HG03469 (cell line): Measurements from ENCODE around the gene PIK3AP1.
"Not testable (repeated sequence)": the region's sequence is repeated elsewhere in the genome, so short reads cannot be mapped to it uniquely, and the experiment has no call there.

ENCODE experiments used
- ATAC-seq: cut with Tn5 transposase; IDR thresholded peaks from one replicate; pipeline ENCODE4 v1.9.1; 2021; ENCODE audit warnings: mild to moderate bottlenecking, moderate library complexity, moderate number of reproducible peaks; ENCODE audit not compliant: unreplicated experiment

PIK3AP1 gene

DNA sequence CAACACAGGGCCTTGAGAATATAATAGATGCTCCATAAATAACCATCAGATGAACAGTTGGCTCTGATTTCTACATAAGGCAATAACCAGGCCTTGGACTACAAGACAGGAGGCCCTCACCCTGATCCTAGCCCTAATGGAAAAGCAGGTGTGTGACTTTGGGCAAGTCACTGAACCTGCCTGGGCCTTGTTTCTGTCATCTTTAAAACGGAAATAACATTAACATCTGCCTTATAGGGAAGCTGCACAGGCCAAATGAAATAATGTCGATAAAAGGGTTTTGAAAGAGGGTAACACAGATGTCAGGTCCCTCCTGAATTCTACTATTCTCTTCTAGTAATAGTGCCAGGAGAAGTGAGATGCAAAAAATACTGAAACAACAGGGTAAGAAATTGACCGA is 20.7 kb downstream of the PIK3AP1 start:
- no peak for ATAC-seq

DNA sequence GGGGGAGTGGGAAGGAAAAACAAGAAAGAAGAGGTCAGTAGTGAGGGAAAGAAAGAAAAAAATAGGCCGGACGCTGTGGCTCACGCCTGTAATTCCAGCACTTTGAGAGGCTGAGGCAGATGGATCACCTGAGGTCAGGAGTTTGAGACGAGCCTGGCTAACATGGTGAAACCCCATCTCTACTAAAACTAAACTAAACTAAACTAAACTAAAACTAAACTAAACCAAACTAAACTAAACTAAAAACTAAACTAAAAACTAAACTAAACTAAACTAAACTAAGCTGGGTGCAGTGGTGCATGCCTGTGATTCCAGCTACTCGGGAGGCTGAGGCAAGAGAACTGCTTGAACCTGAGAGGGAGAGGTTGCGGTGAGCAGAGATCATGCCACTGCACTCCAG is 22.0 kb downstream of the PIK3AP1 start:
- ATAC-seq, result not testable (repeated sequence)

DNA sequence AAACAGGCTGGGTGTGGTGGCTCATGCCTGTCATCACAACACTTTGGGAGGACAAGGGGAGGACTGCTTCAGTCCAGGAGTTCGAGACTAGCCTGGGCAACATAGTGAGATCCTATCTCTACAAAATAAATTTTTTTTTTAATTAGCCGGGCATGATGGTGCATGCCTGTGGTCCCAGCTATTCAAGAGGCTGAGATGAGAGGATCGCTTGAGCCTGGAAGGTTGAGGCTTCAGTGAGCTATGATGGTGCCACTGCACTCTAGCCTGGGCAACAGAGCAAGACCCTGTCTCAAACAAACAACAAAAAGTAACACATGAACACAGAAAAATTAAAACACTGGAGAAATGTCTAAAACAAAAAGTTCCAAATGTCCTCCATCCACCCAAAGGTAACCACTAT is 22.9 kb downstream of the PIK3AP1 start:
- ATAC-seq, result no peak

- ATAC-seq, result no peak
Measured at GRCh38 chr10:96696845-96697425, 23.4 kb downstream of the PIK3AP1 start.

DNA sequence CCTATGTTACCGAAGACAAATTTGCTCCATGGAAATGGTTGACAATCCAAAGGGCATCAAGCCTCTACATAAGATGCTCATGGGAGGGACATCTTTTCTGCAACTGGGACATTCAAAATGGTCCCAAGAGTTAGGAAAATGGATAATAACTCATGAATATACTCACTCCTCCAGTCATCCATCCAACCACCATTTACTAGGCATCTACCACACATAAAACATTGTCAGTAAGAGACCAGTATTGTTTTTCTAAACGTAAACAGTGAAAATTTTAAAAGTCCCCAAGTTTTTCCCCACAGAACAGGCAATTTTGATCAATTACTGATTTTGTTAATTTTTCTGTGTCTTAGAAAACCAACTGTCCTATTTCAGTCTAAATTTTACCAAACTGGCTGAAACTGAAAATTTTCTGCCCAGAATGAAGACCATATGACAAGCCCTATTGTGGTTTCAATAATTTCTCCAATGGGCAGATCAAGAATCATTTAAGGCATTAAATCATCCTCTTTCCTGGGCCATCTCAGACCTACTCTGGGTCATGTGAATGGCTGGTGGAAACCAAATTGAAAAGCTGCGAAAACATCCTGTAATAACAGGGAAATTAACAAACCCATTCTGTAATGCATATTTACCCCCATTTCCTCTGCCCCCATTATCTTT is 24.2 kb downstream of the PIK3AP1 start:
- no peak for ATAC-seq

GRCh38 chr10:96695366-96695765 is 24.9 kb downstream of the PIK3AP1 start:
- no peak for ATAC-seq

DNA sequence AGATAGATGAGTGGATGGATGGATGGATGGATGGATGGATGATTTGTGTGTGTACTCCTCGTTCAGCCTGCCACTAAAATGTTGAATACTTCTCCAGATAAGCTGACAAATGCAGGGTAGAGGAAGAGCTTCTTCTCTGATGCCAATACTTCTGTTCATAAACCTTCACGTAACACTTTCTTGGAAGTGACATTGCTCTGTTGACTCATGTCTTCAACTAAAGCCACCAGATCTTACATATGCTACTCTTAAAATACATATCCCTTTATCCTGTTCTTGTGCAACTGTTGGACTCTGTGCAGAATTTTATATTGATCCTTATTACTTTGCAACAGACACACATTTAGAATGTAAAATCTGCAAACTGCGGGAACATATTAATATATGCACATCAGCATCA is 26.9 kb downstream of the PIK3AP1 start:
- no peak for ATAC-seq

DNA sequence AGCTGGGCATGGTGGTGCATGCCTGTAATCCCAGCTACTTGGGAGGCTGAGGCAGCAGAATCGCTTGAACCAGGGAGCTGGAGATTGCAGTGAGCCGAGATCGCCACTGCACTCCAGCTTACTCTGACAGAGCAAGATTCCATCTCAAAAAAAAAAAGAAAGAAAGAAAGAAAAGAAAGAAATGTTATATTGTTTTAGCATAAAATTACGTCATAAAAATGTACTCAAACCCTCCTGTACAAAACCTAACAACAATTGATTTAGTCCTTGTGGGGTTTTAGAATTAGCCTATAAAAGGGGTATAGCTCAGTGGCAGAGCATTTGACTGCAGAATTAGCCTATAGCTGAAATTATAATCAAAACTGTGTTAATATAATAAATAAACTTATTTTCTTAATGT is 27.9 kb downstream of the PIK3AP1 start:
- ATAC-seq, result no peak

GRCh38 chr10:96691761-96692160 is 28.6 kb downstream of the PIK3AP1 start:
- ATAC-seq, result no peak

GRCh38 chr10:96690755-96691730 is 29.3 kb downstream of the PIK3AP1 start:
- no peak for ATAC-seq

- ATAC-seq, result no peak
Measured at GRCh38 chr10:96688789-96689188, 31.5 kb downstream of the PIK3AP1 start.

DNA sequence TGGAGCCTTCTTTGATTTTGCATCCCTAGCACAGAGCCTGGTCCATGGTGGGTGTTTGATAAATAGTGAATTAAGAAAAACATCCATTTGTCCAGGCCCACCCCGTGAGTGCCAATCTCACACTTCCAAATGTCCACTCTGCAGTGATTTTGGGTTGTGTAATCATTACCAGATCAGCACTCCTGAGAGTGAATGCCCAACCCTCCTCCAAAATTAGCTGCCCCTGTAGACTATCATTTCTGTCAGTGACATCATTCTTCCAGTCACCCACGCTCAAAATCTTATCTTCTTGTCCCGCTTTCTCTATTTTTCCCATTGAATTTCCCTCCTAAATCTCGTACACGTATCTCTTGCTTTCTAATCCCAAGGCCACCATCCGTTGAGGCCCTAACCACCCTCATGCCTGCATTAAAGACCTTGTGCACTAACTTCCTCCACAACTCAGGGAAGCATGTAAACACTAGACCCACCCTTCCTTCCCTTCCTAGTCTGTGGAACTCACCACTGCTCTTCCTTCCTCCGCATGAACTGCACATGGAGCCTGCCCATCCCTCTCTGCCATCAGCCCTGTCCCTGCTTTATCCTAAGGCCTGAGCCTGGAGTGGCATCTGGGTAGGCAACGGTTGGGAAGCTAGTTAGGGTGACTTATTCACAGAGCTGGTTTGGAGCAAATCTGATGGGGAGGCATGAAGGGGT is 32.8 kb downstream of the PIK3AP1 start:
- no peak for ATAC-seq

GRCh38 chr10:96686514-96686913 is 33.8 kb downstream of the PIK3AP1 start:
- ATAC-seq, result no peak

DNA sequence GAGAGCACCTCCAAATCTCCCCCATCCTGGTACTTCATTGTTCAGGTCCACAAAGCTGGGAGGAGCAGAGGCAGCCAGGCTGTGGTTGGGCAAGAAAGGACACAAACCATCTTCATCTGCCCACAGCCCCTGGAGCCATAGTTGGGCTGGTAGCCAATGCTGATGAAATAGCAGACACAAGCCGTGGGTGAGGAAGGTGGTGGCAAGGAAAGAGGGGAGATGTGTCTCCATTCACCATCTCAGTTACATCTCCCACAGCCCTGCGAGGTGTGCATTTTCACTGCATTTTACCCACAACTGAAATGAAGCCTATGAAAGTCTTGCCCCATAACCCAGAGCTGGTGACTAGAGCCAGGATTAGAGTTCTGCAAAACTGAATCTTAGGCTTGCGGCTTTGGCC is 35.0 kb downstream of the PIK3AP1 start:
- no peak for ATAC-seq

DNA sequence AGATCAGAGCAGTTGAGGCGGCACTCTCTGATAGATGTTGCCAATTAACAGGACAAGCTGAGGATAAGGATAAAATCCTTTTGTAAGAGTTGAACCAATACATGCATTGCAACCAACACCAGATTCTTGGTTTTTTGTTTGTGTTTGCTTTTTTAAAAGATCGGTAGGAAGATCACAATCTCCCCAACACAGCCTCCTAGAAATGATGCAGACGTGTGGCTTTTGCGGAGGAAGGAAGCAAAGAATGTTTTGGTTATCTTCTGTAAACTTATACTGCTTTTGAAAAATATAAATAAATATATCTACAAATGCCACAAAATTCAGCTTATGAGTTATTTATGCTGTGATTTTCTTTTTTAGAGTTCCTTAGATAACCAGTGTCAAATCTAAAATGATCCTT is 35.5 kb downstream of the PIK3AP1 start:
- ATAC-seq, result no peak

DNA sequence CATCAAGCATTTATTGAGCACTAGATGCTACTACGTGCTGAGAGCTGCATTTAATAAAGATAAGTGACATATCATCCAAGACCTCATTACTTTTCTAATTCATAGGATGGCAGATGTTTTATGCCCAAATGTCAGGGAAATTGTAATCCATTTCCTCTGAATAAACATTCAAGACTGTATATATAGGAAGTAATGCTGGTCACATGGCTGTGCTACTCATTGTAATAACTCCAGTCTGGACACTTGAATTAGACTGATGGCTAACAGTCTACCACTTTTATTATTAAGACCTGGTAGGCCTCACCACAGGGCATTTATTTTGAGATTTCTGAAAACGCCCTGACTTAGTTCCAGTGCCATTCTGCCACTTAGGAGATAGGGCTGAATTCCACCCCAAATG is 36.6 kb downstream of the PIK3AP1 start:
- ATAC-seq, result no peak

GRCh38 chr10:96683065-96683464 is 37.2 kb downstream of the PIK3AP1 start:
- ATAC-seq, result no peak

DNA sequence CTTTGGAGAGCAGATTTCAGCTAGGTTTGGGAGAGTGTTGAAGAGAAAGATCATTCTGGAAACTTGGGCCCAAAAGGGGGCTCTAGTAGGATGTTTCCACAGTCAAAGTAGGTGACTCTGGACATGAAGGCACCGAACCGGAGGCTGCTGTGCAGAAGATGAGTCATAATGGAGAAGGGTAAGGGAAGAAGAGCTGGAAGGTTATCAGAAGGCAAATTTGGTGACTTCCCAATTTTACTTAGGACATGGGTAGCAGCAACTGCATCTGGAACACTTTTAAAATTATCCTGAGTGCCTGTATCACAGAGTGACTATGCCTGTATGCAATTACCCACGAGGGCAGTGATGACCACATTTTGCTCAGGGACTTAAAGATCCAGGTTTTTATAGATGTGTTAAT is 38.8 kb downstream of the PIK3AP1 start:
- no peak for ATAC-seq

DNA sequence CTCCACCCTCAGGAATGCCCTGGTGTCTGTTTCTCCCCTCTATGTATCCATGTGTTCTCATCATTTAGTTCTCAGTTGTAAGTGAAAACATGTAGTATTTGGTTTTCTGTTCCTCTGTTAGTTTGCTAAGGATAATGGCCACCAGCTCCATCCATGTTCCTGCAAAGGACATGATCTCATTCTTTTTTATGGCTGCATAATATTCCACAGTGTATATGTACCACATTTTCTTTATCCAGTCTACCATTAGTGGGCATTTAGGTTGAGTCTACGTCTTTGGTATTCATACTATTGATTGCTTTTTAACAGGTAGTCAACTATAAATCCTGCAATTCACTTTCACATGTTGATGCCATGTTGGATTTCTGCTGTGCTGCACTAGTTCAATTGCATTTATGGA is 39.9 kb downstream of the PIK3AP1 start:
- not testable (repeated sequence) for ATAC-seq

DNA sequence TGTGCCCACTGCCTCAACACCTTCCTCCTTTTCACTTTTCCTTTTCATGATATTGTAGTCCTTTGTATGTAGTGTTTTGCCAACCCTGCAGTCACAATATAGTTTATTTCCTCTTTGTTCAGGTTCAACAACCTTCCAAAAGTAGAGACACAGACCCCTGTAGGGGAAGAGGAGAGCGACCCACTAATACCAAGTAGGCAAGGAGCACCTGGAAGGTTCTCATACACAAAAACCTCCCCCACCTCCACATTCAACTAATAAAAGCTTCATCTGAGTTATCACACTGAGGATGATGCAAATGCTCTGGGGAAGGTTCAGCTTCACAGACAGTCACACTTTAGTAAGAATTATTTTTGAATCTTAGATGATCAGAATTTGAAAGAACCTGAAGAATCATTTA is 41.6 kb downstream of the PIK3AP1 start:
- ATAC-seq, result no peak
